ENCODE results near the gene TBX20. TPM values are rescaled to one million over a fixed set of nuclear protein-coding genes. Genes with fewer than 3 reads are reported as not detected.
"Not testable (repeated sequence)": the region's sequence is repeated elsewhere in the genome, so short reads cannot be mapped to it uniquely, and the experiment has no call there.

Gene TBX20
- total and polyA plus RNA-seq, 3 experiments from 2014 or later = not detected

DNA sequence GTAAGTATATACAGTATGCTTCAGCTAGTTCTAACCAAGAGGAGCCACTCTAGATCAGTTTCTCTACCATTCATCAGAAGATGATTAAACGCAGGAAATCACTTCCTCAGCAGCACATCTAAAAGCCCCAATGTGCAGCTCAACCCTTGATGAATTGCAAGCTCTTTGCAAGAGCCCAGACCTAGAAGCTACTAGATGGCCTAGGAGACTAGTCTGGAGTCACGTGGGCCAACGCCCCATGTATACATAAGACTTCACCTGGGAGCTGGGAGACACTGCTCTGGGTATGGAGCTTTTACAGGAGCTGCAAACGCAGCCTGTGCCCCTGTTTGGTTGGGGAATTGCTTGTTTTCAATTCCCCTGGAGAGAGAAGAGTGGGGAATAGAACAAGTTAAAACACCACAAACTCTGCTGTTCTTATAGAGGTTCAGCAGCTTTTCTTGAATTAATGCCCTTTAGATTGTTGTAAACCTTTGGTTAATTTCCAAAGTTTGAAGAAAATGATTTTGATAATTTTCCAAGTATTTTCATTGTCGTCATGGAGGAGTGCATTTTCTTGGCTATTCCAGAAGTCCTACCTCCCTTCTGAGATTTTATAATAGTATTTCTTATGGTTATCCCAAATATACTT is 69.9 kb downstream of the TBX20 start:
- H3K9me3 Mint-ChIP-seq; H3K27me3 ChIP-seq (ENCODE audit: insufficient read depth, low read length, poor library complexity, severe bottlenecking); H3K36me3 ChIP-seq (ENCODE audit: insufficient read depth, low read length); H3K36me3 Mint-ChIP-seq; H3K4me3 ChIP-seq (ENCODE audit: low read length); H3K4me1 ChIP-seq (ENCODE audit: insufficient read depth, low read length); H3K27ac Mint-ChIP-seq; DNase-seq; H3K9me3 ChIP-seq (ENCODE audit: low read length); POLR2A ChIA-PET; CTCF ChIA-PET; H3K4me3 Mint-ChIP-seq; H3K27ac ChIP-seq (ENCODE audit: low read depth, low read length): not testable (repeated sequence)
- Mint-ChIP-seq H3K4me1 (peaks cover 6 to 20% (median 8%) of the 10 kb centered on the region in 3 donors), H3K27me3 (peaks cover 14 to 24% of the 10 kb centered on the region in 2 donors)

GRCh38 chr7:35180665-35181064 is 73.2 kb downstream of the TBX20 start:
- peaks cover 9 to 18% of the 10 kb centered on the region in 2 donors for H3K27me3 Mint-ChIP-seq
- H3K4me3 Mint-ChIP-seq = not testable (repeated sequence)

DNA sequence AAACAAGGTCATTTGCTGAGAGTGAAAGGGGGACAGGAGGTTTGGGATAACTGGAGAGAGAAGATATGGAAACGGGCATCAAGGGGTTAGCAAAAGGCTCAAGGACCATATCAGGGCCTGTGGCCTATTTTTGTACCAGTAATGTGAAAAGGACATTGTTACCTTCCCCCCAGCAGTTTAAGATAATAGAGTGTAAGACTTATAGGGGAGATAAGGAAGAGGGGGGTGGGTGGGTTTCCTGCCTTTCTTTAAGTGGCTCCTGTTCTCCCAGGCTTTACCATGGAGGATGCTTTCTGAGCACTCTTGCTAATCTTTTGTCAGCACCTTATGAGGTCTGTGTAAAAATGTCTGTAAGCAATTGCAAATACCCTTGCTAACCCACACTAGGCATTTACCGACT is 80.7 kb downstream of the TBX20 start:
- H3K36me3 Mint-ChIP-seq; H3K4me3 ChIP-seq (ENCODE audit: low read length); H3K36me3 ChIP-seq (ENCODE audit: insufficient read depth, low read length); H3K9me3 ChIP-seq (ENCODE audit: low read length); DNase-seq; H3K27ac ChIP-seq (ENCODE audit: low read depth, low read length); H3K27me3 ChIP-seq (ENCODE audit: insufficient read depth, low read length, poor library complexity, severe bottlenecking); H3K4me1 Mint-ChIP-seq; H3K9me3 Mint-ChIP-seq; CTCF ChIA-PET; POLR2A ChIA-PET; H3K4me1 ChIP-seq (ENCODE audit: insufficient read depth, low read length); H3K4me3 Mint-ChIP-seq; H3K27ac Mint-ChIP-seq; H3K27me3 Mint-ChIP-seq: not testable (repeated sequence)

More at GRCh38 chr7:35180665-35181064, 73.2 kb downstream of the TBX20 start:
- H3K4me3 ChIP-seq (ENCODE audit: low read length); H3K4me1 Mint-ChIP-seq; DNase-seq; POLR2A ChIA-PET; H3K36me3 ChIP-seq (ENCODE audit: insufficient read depth, low read length); H3K27me3 ChIP-seq (ENCODE audit: insufficient read depth, low read length, poor library complexity, severe bottlenecking); H3K36me3 Mint-ChIP-seq; H3K9me3 Mint-ChIP-seq; H3K9me3 ChIP-seq (ENCODE audit: low read length); CTCF ChIA-PET; H3K4me1 ChIP-seq (ENCODE audit: insufficient read depth, low read length); H3K27ac Mint-ChIP-seq; H3K27ac ChIP-seq (ENCODE audit: low read depth, low read length): not testable (repeated sequence)

DNA sequence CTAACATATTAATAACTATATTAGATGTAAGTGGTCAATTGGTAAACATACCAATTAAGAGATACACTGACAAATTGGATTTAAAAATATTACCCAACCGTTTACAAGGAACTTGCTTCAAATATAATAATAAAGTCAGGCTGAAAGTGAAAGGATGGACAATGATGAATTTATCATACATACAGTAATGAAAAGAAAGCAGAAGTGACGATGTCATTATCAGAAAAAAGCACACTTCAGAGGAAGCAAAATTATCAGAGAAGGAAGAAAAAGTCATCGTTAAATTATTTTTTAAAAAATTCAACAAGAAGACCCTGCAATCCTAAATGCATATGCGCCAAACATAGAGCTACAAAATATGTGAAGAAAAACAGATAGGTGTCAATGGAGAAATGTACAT is 81.8 kb downstream of the TBX20 start:
- H3K4me1 Mint-ChIP-seq; H3K36me3 ChIP-seq (ENCODE audit: insufficient read depth, low read length); H3K36me3 Mint-ChIP-seq; H3K4me3 Mint-ChIP-seq; H3K27me3 ChIP-seq (ENCODE audit: insufficient read depth, low read length, poor library complexity, severe bottlenecking); H3K27ac Mint-ChIP-seq; H3K4me1 ChIP-seq (ENCODE audit: insufficient read depth, low read length); CTCF ChIA-PET; H3K9me3 Mint-ChIP-seq; H3K4me3 ChIP-seq (ENCODE audit: low read length); POLR2A ChIA-PET; DNase-seq; H3K27me3 Mint-ChIP-seq; H3K9me3 ChIP-seq (ENCODE audit: low read length); H3K27ac ChIP-seq (ENCODE audit: low read depth, low read length): not testable (repeated sequence)

DNA sequence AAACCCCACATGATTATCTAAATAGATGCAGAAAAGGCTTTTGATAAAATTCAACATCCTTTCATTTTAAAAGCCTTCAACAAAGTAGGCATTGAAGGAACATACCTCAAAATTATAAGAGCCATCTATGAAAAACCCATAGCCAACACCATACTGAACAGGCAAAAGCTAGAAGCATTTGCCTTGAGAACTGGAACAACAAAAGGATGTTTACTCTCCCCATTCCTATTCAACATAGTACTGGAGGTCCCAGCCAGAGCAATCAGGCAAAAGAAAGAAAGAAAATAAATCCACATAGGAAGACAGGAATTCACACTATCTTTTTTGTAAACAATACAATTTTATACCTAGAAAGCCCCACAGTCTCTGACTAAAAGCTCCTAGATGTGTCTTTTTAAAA is 86.2 kb downstream of the TBX20 start:
- H3K4me3 ChIP-seq (ENCODE audit: low read length); H3K9me3 ChIP-seq (ENCODE audit: low read length); H3K9me3 Mint-ChIP-seq; H3K36me3 Mint-ChIP-seq; H3K27ac ChIP-seq (ENCODE audit: low read depth, low read length); H3K27ac Mint-ChIP-seq; H3K36me3 ChIP-seq (ENCODE audit: insufficient read depth, low read length); DNase-seq; H3K4me3 Mint-ChIP-seq; POLR2A ChIA-PET; H3K4me1 ChIP-seq (ENCODE audit: insufficient read depth, low read length); H3K27me3 ChIP-seq (ENCODE audit: insufficient read depth, low read length, poor library complexity, severe bottlenecking); H3K4me1 Mint-ChIP-seq; CTCF ChIA-PET: not testable (repeated sequence)
- H3K27me3 Mint-ChIP-seq = peaks cover 7 to 23% of the 10 kb centered on the region in 2 donors

DNA sequence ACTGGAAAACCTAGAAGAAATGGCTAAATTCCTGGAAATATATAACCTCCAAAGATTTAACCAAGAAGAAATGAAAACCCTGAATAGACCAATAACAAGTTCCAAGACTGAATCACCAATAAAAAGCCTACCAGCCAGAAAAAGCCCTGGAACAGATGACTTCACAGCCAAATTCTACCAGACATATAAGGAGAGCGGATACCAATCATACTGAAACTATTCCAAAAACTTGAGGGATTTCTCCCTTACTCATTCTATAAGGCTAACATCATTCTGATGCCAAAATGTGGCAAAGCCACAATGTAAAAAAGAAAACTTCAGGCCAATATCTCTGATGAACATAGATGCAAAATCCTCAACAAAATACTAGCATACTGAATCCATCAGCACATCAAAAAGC is 86.7 kb downstream of the TBX20 start:
- H3K4me1 Mint-ChIP-seq; H3K4me3 Mint-ChIP-seq; H3K4me1 ChIP-seq (ENCODE audit: insufficient read depth, low read length); H3K27ac ChIP-seq (ENCODE audit: low read depth, low read length); H3K27ac Mint-ChIP-seq; H3K4me3 ChIP-seq (ENCODE audit: low read length); CTCF ChIA-PET; H3K36me3 Mint-ChIP-seq; DNase-seq; POLR2A ChIA-PET; H3K9me3 Mint-ChIP-seq; H3K9me3 ChIP-seq (ENCODE audit: low read length); H3K27me3 ChIP-seq (ENCODE audit: insufficient read depth, low read length, poor library complexity, severe bottlenecking); H3K36me3 ChIP-seq (ENCODE audit: insufficient read depth, low read length): not testable (repeated sequence)
- H3K27me3 Mint-ChIP-seq = peaks cover 7 to 23% of the 10 kb centered on the region in 2 donors

GRCh38 chr7:35161059-35161740 is 92.7 kb downstream of the TBX20 start:
- not testable (repeated sequence) for H3K27ac Mint-ChIP-seq, H3K4me1 Mint-ChIP-seq

More at GRCh38 chr7:35161059-35161740, 92.7 kb downstream of the TBX20 start:
- H3K9me3 ChIP-seq (ENCODE audit: low read length); H3K27ac ChIP-seq (ENCODE audit: low read depth, low read length); DNase-seq; H3K4me1 ChIP-seq (ENCODE audit: insufficient read depth, low read length); H3K36me3 Mint-ChIP-seq; H3K27me3 ChIP-seq (ENCODE audit: insufficient read depth, low read length, poor library complexity, severe bottlenecking); CTCF ChIA-PET; H3K9me3 Mint-ChIP-seq; H3K4me3 ChIP-seq (ENCODE audit: low read length); POLR2A ChIA-PET; H3K36me3 ChIP-seq (ENCODE audit: insufficient read depth, low read length); H3K4me3 Mint-ChIP-seq: not testable (repeated sequence)
- H3K27me3 Mint-ChIP-seq = peaks cover 0 to 20% of the 10 kb centered on the region in 2 donors
